ENCODE results near the gene NECAB2. TPM values are rescaled to one million over a fixed set of nuclear protein-coding genes. Genes with fewer than 3 reads are reported as not detected.

NECAB2 gene
- total RNA-seq, 1 donor from 2014 or later, result 6.5 TPM

GRCh38 chr16:83996481-83997252 is 28.6 kb downstream of the NECAB2 start:
- no peak overlapping the region for H3K4me3 Mint-ChIP-seq

GRCh38 chr16:83998091-83998490 is 30.0 kb downstream of the NECAB2 start:
- no peak for TF ChIP-seq CTCF (conservative IDR thresholded peaks at IDR 0.05)
- DNase-seq (ENCODE audit: extremely low spot score, unreplicated experiment), result no peak

More at GRCh38 chr16:83996481-83997252, 28.6 kb downstream of the NECAB2 start:
- Mint-ChIP-seq H3K4me1 (ENCODE audit: unreplicated experiment) (peaks cover 28% of the 10 kb centered on the region), H3K27ac (no peak overlapping the region), H3K9me3 (no peaks in the 10 kb centered on the region), H3K27me3 (no peaks in the 10 kb centered on the region), H3K36me3 (no peaks in the 10 kb centered on the region)
- TF ChIP-seq CTCF (conservative IDR thresholded peaks at IDR 0.05), result no peak
- DNase-seq (ENCODE audit: extremely low spot score, unreplicated experiment), result no peak

GRCh38 chr16:84000989-84001642 is 33.1 kb downstream of the NECAB2 start:
- H3K4me3 Mint-ChIP-seq, result no peak overlapping the region
- no peaks in the 10 kb centered on the region for H3K9me3 Mint-ChIP-seq
- no peak for TF ChIP-seq CTCF (conservative IDR thresholded peaks at IDR 0.05)
- DNase-seq (ENCODE audit: extremely low spot score, unreplicated experiment), result no peak
- no peak overlapping the region for H3K27ac Mint-ChIP-seq
- peaks cover 8% of the 10 kb centered on the region for H3K27me3 Mint-ChIP-seq
- no peaks in the 10 kb centered on the region for H3K36me3 Mint-ChIP-seq
- peaks cover 6% of the 10 kb centered on the region for H3K4me1 Mint-ChIP-seq (ENCODE audit: unreplicated experiment)

More at GRCh38 chr16:83998091-83998490, 30.0 kb downstream of the NECAB2 start:
- H3K27me3 Mint-ChIP-seq, result no peaks in the 10 kb centered on the region
- H3K27ac Mint-ChIP-seq, result no peak overlapping the region
- H3K4me3 Mint-ChIP-seq, result no peak overlapping the region
- no peaks in the 10 kb centered on the region for H3K36me3 Mint-ChIP-seq
- H3K4me1 Mint-ChIP-seq (ENCODE audit: unreplicated experiment), result peaks cover 24% of the 10 kb centered on the region
- no peaks in the 10 kb centered on the region for H3K9me3 Mint-ChIP-seq

- Mint-ChIP-seq H3K4me3 (no peak overlapping the region), H3K4me1 (ENCODE audit: unreplicated experiment) (no peaks in the 10 kb centered on the region), H3K27me3 (peaks cover 8% of the 10 kb centered on the region), H3K27ac (no peak overlapping the region), H3K9me3 (no peaks in the 10 kb centered on the region), H3K36me3 (no peaks in the 10 kb centered on the region)
- TF ChIP-seq CTCF (conservative IDR thresholded peaks at IDR 0.05), result no peak
- DNase-seq (ENCODE audit: extremely low spot score, unreplicated experiment), result no peak
Observed at GRCh38 chr16:84001726-84002125, 33.7 kb downstream of the NECAB2 start.

GRCh38 chr16:84003038-84003437 is 35.0 kb downstream of the NECAB2 start:
- H3K27me3 Mint-ChIP-seq, result peaks cover 8% of the 10 kb centered on the region
- H3K36me3 Mint-ChIP-seq, result no peaks in the 10 kb centered on the region
- no peaks in the 10 kb centered on the region for H3K4me1 Mint-ChIP-seq (ENCODE audit: unreplicated experiment)
- DNase-seq (ENCODE audit: extremely low spot score, unreplicated experiment), result no peak
- TF ChIP-seq CTCF (conservative IDR thresholded peaks at IDR 0.05), result no peak
- H3K4me3 Mint-ChIP-seq, result no peak overlapping the region
- no peak overlapping the region for H3K27ac Mint-ChIP-seq
- no peaks in the 10 kb centered on the region for H3K9me3 Mint-ChIP-seq

Measured in type B pancreatic cell (in vitro differentiated cells).